ENCODE measurements around the gene NPR1. TPM values are rescaled to one million over a fixed set of nuclear protein-coding genes. Genes with fewer than 3 reads are reported as not detected.

NPR1 gene
- total and polyA plus RNA-seq, 2 donors (not counting 3 experiments of a cell fraction or from before 2014, with no cell fraction given): 9.8 to 13.3 TPM

- no peaks in the 10 kb centered on the region for H3K9me3 ChIP-seq (replicated peaks; ENCODE audit: control insufficient read depth, insufficient read depth, low read length)
- H3K27me3 ChIP-seq (ENCODE audit: control insufficient read depth in 2 of 2, insufficient read depth in 2 of 2, low read length in 2 of 2): no peaks in the 10 kb centered on the region
- H4K20me1 ChIP-seq (replicated peaks; ENCODE audit: control insufficient read depth, extremely low read depth, insufficient read depth, low read length): no peaks in the 10 kb centered on the region
- H3K4me2 ChIP-seq (ENCODE audit: insufficient read depth, low read length): no peak overlapping the region
- H3K9me1 ChIP-seq (replicated peaks; ENCODE audit: control insufficient read depth, extremely low read depth, insufficient read depth, low read length): no peaks in the 10 kb centered on the region
- no peaks in the 10 kb centered on the region for H3K79me2 ChIP-seq (ENCODE audit: control insufficient read depth, insufficient read depth, low read length)
- no TSS peak for BruUV-seq (replicated peaks)
- DNase-seq (ENCODE audit: low read depth, low spot score) (no peak), FAIRE-seq (no peak)
- H3K27ac ChIP-seq (ENCODE audit: insufficient read depth, low read depth, low read length): no peak overlapping the region
- H3K4me3 ChIP-seq (replicated peaks in 1 of 3; ENCODE audit: insufficient read depth in 1 of 3, low read depth in 1 of 3, low read length in 3 of 3): no peak overlapping the region
- dilution Hi-C loops (cut with MboI; ENCODE audit: extremely low pct_ligation_motif_present, low sequenced_read_pairs): no loop called here
- H3K36me3 ChIP-seq (ENCODE audit: control insufficient read depth in 2 of 2, extremely low read depth in 1 of 2, insufficient read depth in 2 of 2, low read length in 2 of 2): peaks cover 7 to 15% of the 10 kb centered on the region in 2 experiments
- ChIA-PET POLR2A (interaction anchor here (0.9 to 1.8 kb wide), 2 partner anchors 11 to 15 kb away, joined by 3 to 9 read pairs; partner anchors contain the start of gene CHTOP), CTCF (interaction anchor here (0.8 to 2.3 kb wide), 5 partner anchors 11 to 139 kb away, joined by 3 to 8 read pairs (median 6); partner anchors contain the start of gene CHTOP)
- TF ChIP-seq GATA2 (IDR thresholded peaks at IDR 0.05; ENCODE audit: insufficient read depth, insufficient read length, low read depth, low read length) (no peak), MYC (IDR thresholded peaks at IDR 0.05; ENCODE audit: low read depth, low read length) (no peak)
- intact Hi-C loops (cut with micrococcal nuclease): no loop called here
- H2AFZ ChIP-seq (ENCODE audit: low read depth, low read length): no peak overlapping the region
- H3K4me1 ChIP-seq (ENCODE audit: control insufficient read depth, extremely low read depth, insufficient read depth, low read length): peaks cover 8% of the 10 kb centered on the region
- no peak overlapping the region for H3K9ac ChIP-seq (replicated peaks; ENCODE audit: extremely low read depth, insufficient read depth, low read length)
Observed at GRCh38 chr1:153649137-153649862, 29.2 kb upstream of the NPR1 start.

GRCh38 chr1:153649863-153650235 is 28.6 kb upstream of the NPR1 start:
- no peaks in the 10 kb centered on the region for H3K9me1 ChIP-seq (replicated peaks; ENCODE audit: control insufficient read depth, extremely low read depth, insufficient read depth, low read length)
- H3K27ac ChIP-seq (ENCODE audit: insufficient read depth, low read depth, low read length): no peak overlapping the region
- peaks cover 8% of the 10 kb centered on the region for H3K4me1 ChIP-seq (ENCODE audit: control insufficient read depth, extremely low read depth, insufficient read depth, low read length)
- FAIRE-seq (no peak), DNase-seq (ENCODE audit: low read depth, low spot score) (no peak)
- no peak overlapping the region for H3K9ac ChIP-seq (replicated peaks; ENCODE audit: extremely low read depth, insufficient read depth, low read length)
- dilution Hi-C loops (cut with MboI; ENCODE audit: extremely low pct_ligation_motif_present, low sequenced_read_pairs): no loop called here
- intact Hi-C loops (cut with micrococcal nuclease): no loop called here
- H3K4me3 ChIP-seq (replicated peaks in 1 of 3; ENCODE audit: insufficient read depth in 1 of 3, low read depth in 1 of 3, low read length in 3 of 3): no peak overlapping the region
- H3K36me3 ChIP-seq (ENCODE audit: control insufficient read depth in 2 of 2, extremely low read depth in 1 of 2, insufficient read depth in 2 of 2, low read length in 2 of 2): peaks cover 7 to 14% of the 10 kb centered on the region in 2 experiments
- no peaks in the 10 kb centered on the region for H3K79me2 ChIP-seq (ENCODE audit: control insufficient read depth, insufficient read depth, low read length)
- no TSS peak for BruUV-seq (replicated peaks)
- ChIA-PET POLR2A (no interaction called here), CTCF (interaction anchor here (1.3 kb wide), 1 partner anchor 77 kb away, joined by 6 read pairs; no protein-coding TSS in a partner anchor)
- no peak overlapping the region for H2AFZ ChIP-seq (ENCODE audit: low read depth, low read length)
- TF ChIP-seq GATA2 (IDR thresholded peaks at IDR 0.05; ENCODE audit: insufficient read depth, insufficient read length, low read depth, low read length) (no peak), EZH2 (IDR thresholded peaks at IDR 0.05; ENCODE audit: borderline replicate concordance, low read depth, low read length, severe bottlenecking) (no peak), POLR2A (IDR thresholded peaks at IDR 0.05; ENCODE audit: low read depth, low read length) (no peak), FOS (IDR thresholded peaks at IDR 0.05; ENCODE audit: borderline replicate concordance, insufficient read depth, low read length) (no peak), JUN (IDR thresholded peaks at IDR 0.05; ENCODE audit: borderline replicate concordance, insufficient read depth, insufficient read length, low read depth) (no peak), POLR2AphosphoS5 (IDR thresholded peaks at IDR 0.05; ENCODE audit: insufficient read depth, low read depth, low read length) (no peak), MAX (IDR thresholded peaks at IDR 0.05; ENCODE audit: insufficient read depth, insufficient read length) (no peak), CTCF (IDR thresholded peaks at IDR 0.05; ENCODE audit: extremely low read depth in 1 of 2, insufficient read depth in 1 of 2, low read depth in 1 of 2, low read length in 2 of 2) (no peak), MYC (IDR thresholded peaks at IDR 0.05; ENCODE audit: low read depth, low read length) (no peak)
- H3K4me2 ChIP-seq (ENCODE audit: insufficient read depth, low read length): no peak overlapping the region
- H3K9me3 ChIP-seq (replicated peaks; ENCODE audit: control insufficient read depth, insufficient read depth, low read length): no peaks in the 10 kb centered on the region
- H3K27me3 ChIP-seq (ENCODE audit: control insufficient read depth in 2 of 2, insufficient read depth in 2 of 2, low read length in 2 of 2): no peaks in the 10 kb centered on the region
- H4K20me1 ChIP-seq (replicated peaks; ENCODE audit: control insufficient read depth, extremely low read depth, insufficient read depth, low read length): no peaks in the 10 kb centered on the region
